SK-N-SH treated with all-trans-retinoic acid at 6 μM for 48 hours (cell line): ENCODE measurements around the gene KIF11.

Experiments used
- ARNTL ChIP-seq: fragments of 450-650 bp; formaldehyde crosslinking; IDR thresholded peaks from 2 replicates; pipeline ENCODE4 v1.5.0; 2020; ENCODE audit warnings: low read depth, mild to moderate bottlenecking, moderate library complexity, borderline replicate concordance
- CREB5 ChIP-seq: fragments of 250-450 bp; sonication (Bioruptor Pico); IDR thresholded peaks from 2 replicates; pipeline ENCODE4 v1.5.1; 2020; ENCODE audit warnings: low read depth, mild to moderate bottlenecking, moderate library complexity
- CSDC2 ChIP-seq: fragments of 250-450 bp; sonication (Bioruptor Pico); IDR thresholded peaks from 2 replicates; pipeline ENCODE4 v1.5.0; 2020; ENCODE audit warnings: mild to moderate bottlenecking, moderate library complexity
- CSRNP3 ChIP-seq: fragments of 250-450 bp; sonication (Bioruptor Pico); IDR thresholded peaks from 2 replicates; pipeline ENCODE4 v1.5.1; 2021; ENCODE audit warnings: mild to moderate bottlenecking, moderate library complexity
- OSR1 ChIP-seq: fragments of 250-450 bp; sonication (Bioruptor Pico); IDR thresholded peaks from 2 replicates; pipeline ENCODE4 v1.8.0; 2022; ENCODE audit warnings: moderate library complexity, mild to moderate bottlenecking, inconsistent platforms
- PATZ1 ChIP-seq: fragments of 250-450 bp; sonication (Bioruptor Pico); IDR thresholded peaks from 2 replicates; pipeline ENCODE4 v1.8.0; 2020; ENCODE audit warnings: mild to moderate bottlenecking, moderate library complexity, borderline replicate concordance
- RARB ChIP-seq: fragments of 250-450 bp; sonication (Bioruptor Pico); IDR thresholded peaks from 2 replicates; pipeline ENCODE4 v1.8.0; 2021; ENCODE audit warnings: mild to moderate bottlenecking, moderate library complexity
- SNAI2 ChIP-seq: fragments of 250-450 bp; sonication (Bioruptor Pico); IDR thresholded peaks from 2 replicates; pipeline ENCODE4 v1.5.0; 2020; ENCODE audit warnings: mild to moderate bottlenecking, moderate library complexity
- TOX ChIP-seq: fragments of 250-450 bp; sonication (Bioruptor Pico); IDR thresholded peaks from 2 replicates; pipeline ENCODE4 v1.8.0; 2021; ENCODE audit warnings: mild to moderate bottlenecking, moderate library complexity, borderline replicate concordance
- TSHZ2 ChIP-seq: fragments of 250-450 bp; sonication (Bioruptor Pico); IDR thresholded peaks from 2 replicates; pipeline ENCODE4 v1.5.0; 2020; ENCODE audit warnings: mild to moderate bottlenecking, moderate library complexity
- ZC3H10 ChIP-seq: fragments of 250-450 bp; sonication (Bioruptor Pico); IDR thresholded peaks from 2 replicates; pipeline ENCODE4 v1.5.1; 2021; ENCODE audit warnings: mild to moderate bottlenecking, moderate library complexity
- ZFP3 ChIP-seq: fragments of 250-450 bp; sonication (Bioruptor Pico); IDR thresholded peaks from 2 replicates; pipeline ENCODE4 v1.5.0; 2020; ENCODE audit warnings: mild to moderate bottlenecking, moderate library complexity
- ZFP30 ChIP-seq: fragments of 450-650 bp; formaldehyde crosslinking; IDR thresholded peaks from 2 replicates; pipeline ENCODE4 v1.5.0; 2022; ENCODE audit warnings: mild to moderate bottlenecking, moderate library complexity

GRCh38 chr10:92552310-92552709 lies 40.6 kb upstream of the KIF11 start:
- no peak for TF ChIP-seq CREB5
- no peak for TF ChIP-seq TSHZ2 (CRISPR knock-in tag)
- no peak for TF ChIP-seq CSDC2 (CRISPR knock-in tag)
- no peak for TF ChIP-seq PATZ1
- no peak for TF ChIP-seq ZFP3 (CRISPR knock-in tag)
- no peak for TF ChIP-seq SNAI2 (CRISPR knock-in tag)
- no peak for TF ChIP-seq ARNTL (CRISPR knock-in tag)
- no peak for TF ChIP-seq OSR1 (CRISPR knock-in tag)
- TF ChIP-seq ZFP30: no peak
- no peak for TF ChIP-seq RARB (CRISPR knock-in tag)
- no peak for TF ChIP-seq CSRNP3 (CRISPR knock-in tag)
- no peak for TF ChIP-seq ZC3H10
- no peak for TF ChIP-seq TOX (CRISPR knock-in tag)
